Cardiac muscle cell (in vitro differentiated cells and primary cell): Measurements from ENCODE around the gene HENMT1. TPM values are rescaled to one million over a fixed set of nuclear protein-coding genes. Genes with fewer than 3 reads are reported as not detected.

ENCODE experiments used
- DNase-seq, 2 donors: peaks; one replicate each; pipeline versions ENCODE4 v3.0.0 to v3.0.0-alpha.2; 2010 to 2017; ENCODE audit warnings: low read depth in 1 of 2, low spot score in 1 of 2
- H3K27ac ChIP-seq: fragments of 200-600 bp; sonication (generic); 2 replicates; pipeline ENCODE4 v1.5.1; 2016
- H3K27me3 ChIP-seq: fragments of 200-600 bp; sonication (generic); 2 replicates; pipeline ENCODE4 v1.6.0; 2016; ENCODE audit warnings: control low read depth
- H3K36me3 ChIP-seq: fragments of 200-600 bp; sonication (generic); 2 replicates; pipeline ENCODE4 v1.5.1; 2016; ENCODE audit warnings: control low read depth
- H3K4me1 ChIP-seq: fragments of 200-600 bp; sonication (generic); 2 replicates; pipeline ENCODE4 v1.8.1; 2017; ENCODE audit warnings: low read depth, mild to moderate bottlenecking, mixed run types
- H3K4me3 ChIP-seq: fragments of 200-600 bp; sonication (generic); 2 replicates; pipeline ENCODE4 v1.5.1; 2016; ENCODE audit warnings: mild to moderate bottlenecking
- H3K9me3 ChIP-seq: fragments of 200-600 bp; sonication (generic); 2 replicates; pipeline ENCODE4 v1.5.1; 2017; ENCODE audit warnings: low read depth, mild to moderate bottlenecking, control low read depth
- CTCF ChIP-seq: IDR thresholded peaks from 2 replicates; pipeline ENCODE4 v1.5.1; 2012; ENCODE audit warnings: low read depth, mild to moderate bottlenecking, low read length
- polyA plus RNA-seq: library from polyadenylated mRNA; unstranded; fragments of >200 nt; fragmentation: Nextera tagmentation; extraction: Ambion mirVana; gene quantifications from 2 replicates; pipeline ENCODE4 v1.2.1, GENCODE V29; 2016
- total RNA-seq: library from RNA; depleted of rRNA; stranded (reverse); fragments of >200 nt; gene quantifications from 2 replicates; pipeline ENCODE4 v1.2.3, GENCODE V29; 2016

The HENMT1 gene
- total and polyA plus RNA-seq, 2 experiments from 2014 or later: 1.1 to 1.9 TPM

GRCh38 chr1:108701176-108701849, 40.4 kb upstream of the HENMT1 start:
- no peaks in the 10 kb centered on the region for H3K9me3 ChIP-seq
- H3K27ac ChIP-seq: no peak overlapping the region
- H3K4me1 ChIP-seq: no peaks in the 10 kb centered on the region
- peaks cover 42% of the 10 kb centered on the region for H3K36me3 ChIP-seq
- DNase-seq: no peak
- no peaks in the 10 kb centered on the region for H3K27me3 ChIP-seq
- no peak for TF ChIP-seq CTCF
- H3K4me3 ChIP-seq: no peak overlapping the region

GRCh38 chr1:108699375-108700332, 38.8 kb upstream of the HENMT1 start:
- no peak for DNase-seq
- no peaks in the 10 kb centered on the region for H3K9me3 ChIP-seq
- no peak for TF ChIP-seq CTCF
- H3K27ac ChIP-seq: no peak overlapping the region
- peaks cover 54% of the 10 kb centered on the region for H3K36me3 ChIP-seq
- no peaks in the 10 kb centered on the region for H3K27me3 ChIP-seq
- H3K4me3 ChIP-seq: no peak overlapping the region
- H3K4me1 ChIP-seq: peaks cover 8% of the 10 kb centered on the region

GRCh38 chr1:108695535-108695934, 34.6 kb upstream of the HENMT1 start:
- Histone ChIP-seq H3K27ac (no peak overlapping the region), H3K27me3 (no peaks in the 10 kb centered on the region), H3K9me3 (no peaks in the 10 kb centered on the region), H3K4me1 (peaks cover 22% of the 10 kb centered on the region), H3K36me3 (peaks cover 52% of the 10 kb centered on the region), H3K4me3 (no peak overlapping the region)
- DNase-seq: no peak
- no peak for TF ChIP-seq CTCF

GRCh38 chr1:108692724-108693655, 32.1 kb upstream of the HENMT1 start:
- peaks cover 22% of the 10 kb centered on the region for H3K4me1 ChIP-seq
- H3K9me3 ChIP-seq: no peaks in the 10 kb centered on the region
- TF ChIP-seq CTCF: peak; percentile 33
- peak; percentile 48 to 82 for DNase-seq
- H3K36me3 ChIP-seq: peaks cover 26% of the 10 kb centered on the region
- H3K4me3 ChIP-seq: peak overlapping the region; percentile 92
- H3K27ac ChIP-seq: peak overlapping the region; percentile 99
- H3K27me3 ChIP-seq: no peaks in the 10 kb centered on the region
